SU-DHL-6 (cell line): ENCODE results near the gene DLG3.
"Not testable (repeated sequence)": the region's sequence is repeated elsewhere in the genome, so short reads cannot be mapped to it uniquely, and the experiment has no call there.

Experiments
- CTCF ChIP-seq: fragments of 200-600 bp; sonication (generic); IDR thresholded peaks from one replicate; pipeline ENCODE4 v1.5.1; 2017; ENCODE audit warnings: antibody characterized with exemption, mild to moderate bottlenecking, low read length, moderate library complexity; ENCODE audit not compliant: insufficient read depth, poor library complexity, severe bottlenecking
- EZH2phosphoT487 ChIP-seq: fragments of 200-600 bp; sonication (generic), shearing (Covaris generic); conservative IDR thresholded peaks from 2 replicates; pipeline ENCODE4 v1.6.1; 2018; ENCODE audit warnings: mild to moderate bottlenecking, antibody characterized with exemption, low read length, moderate library complexity, mixed read lengths

- not testable (repeated sequence) for TF ChIP-seq CTCF, EZH2phosphoT487
These were observed 71.1 kb downstream of the DLG3 start for GRCh38 chrX:70515692-70516091.
